ENCODE data around the gene EXD3.
"Not testable (repeated sequence)": the region's sequence is repeated elsewhere in the genome, so short reads cannot be mapped to it uniquely, and the experiment has no call there.

Gene EXD3

DNA sequence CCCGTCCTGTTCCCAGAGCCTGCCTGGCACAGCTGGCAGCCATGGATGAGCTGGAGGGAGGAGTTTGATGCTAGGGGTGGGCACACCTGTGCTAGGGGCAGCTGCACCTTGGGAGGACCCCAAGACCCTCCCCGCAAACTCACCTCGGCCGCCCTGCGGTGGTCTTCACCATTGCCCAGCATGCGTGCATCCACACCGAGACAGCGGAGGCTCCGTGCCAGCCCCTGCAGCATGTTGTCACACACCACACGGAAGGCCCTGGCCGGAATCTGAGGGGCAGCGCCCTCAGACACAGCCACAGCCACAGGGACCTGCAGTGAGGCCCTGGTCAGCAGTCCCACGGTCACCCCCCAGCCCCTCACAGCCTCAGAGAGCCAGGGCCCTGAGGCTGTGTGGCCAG lies 75.0 kb downstream of the EXD3 start:
- H3F3A ChIP-seq (ENCODE audit: insufficient read depth, low read length), result no peaks in the 10 kb centered on the region
- H3K36me3 ChIP-seq (replicated peaks; ENCODE audit: insufficient read depth, low read length), result no peaks in the 10 kb centered on the region

DNA sequence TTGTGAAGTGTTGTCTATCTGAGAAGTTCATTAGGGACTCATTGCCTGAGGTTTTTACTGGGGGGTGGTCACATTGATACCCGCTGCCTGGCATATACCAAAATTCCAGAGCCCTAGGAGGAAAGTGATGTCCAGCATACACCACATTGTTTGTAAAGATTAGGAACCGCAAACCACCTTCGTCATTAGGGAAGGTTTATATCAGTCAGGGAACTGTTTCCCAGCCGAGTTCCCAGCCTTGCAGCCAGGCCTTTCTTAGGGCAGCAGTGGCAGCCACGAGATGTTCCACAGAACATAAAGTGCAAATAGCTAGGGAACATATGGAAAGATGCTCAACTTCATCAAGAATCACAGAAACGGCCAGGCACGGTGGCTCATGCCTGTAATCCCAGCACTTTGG lies 80.5 kb downstream of the EXD3 start:
- TF ChIP-seq EZH2 (optimal IDR thresholded peaks at IDR 0.05; ENCODE audit: low read depth, low read length) (no peak), EZH2phosphoT487 (IDR thresholded peaks at IDR 0.05; ENCODE audit: low read length) (no peak)
- TF ChIP-seq, protein P1, sequence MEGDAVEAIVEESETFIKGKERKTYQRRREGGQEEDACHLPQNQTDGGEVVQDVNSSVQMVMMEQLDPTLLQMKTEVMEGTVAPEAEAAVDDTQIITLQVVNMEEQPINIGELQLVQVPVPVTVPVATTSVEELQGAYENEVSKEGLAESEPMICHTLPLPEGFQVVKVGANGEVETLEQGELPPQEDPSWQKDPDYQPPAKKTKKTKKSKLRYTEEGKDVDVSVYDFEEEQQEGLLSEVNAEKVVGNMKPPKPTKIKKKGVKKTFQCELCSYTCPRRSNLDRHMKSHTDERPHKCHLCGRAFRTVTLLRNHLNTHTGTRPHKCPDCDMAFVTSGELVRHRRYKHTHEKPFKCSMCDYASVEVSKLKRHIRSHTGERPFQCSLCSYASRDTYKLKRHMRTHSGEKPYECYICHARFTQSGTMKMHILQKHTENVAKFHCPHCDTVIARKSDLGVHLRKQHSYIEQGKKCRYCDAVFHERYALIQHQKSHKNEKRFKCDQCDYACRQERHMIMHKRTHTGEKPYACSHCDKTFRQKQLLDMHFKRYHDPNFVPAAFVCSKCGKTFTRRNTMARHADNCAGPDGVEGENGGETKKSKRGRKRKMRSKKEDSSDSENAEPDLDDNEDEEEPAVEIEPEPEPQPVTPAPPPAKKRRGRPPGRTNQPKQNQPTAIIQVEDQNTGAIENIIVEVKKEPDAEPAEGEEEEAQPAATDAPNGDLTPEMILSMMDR (IDR thresholded peaks at IDR 0.05; ENCODE audit: low read length), result no peak
- no peaks in the 10 kb centered on the region for H3K79me2 ChIP-seq (ENCODE audit: low read length)
- no peak overlapping the region for H2AFZ ChIP-seq (ENCODE audit: low read length)
- no peak overlapping the region for H3K27ac ChIP-seq (ENCODE audit: low read length)
- no peak overlapping the region for H3K4me3 ChIP-seq (ENCODE audit: low read length)
- 0 out of 2 replicates have a peak, but pooled peaks cover 4% of the 10 kb centered on the region for H3K4me1 ChIP-seq (ENCODE audit: low read length)
- no peak overlapping the region for H3K4me2 ChIP-seq (ENCODE audit: low read depth, low read length)
- no peak overlapping the region for H3K9ac ChIP-seq (ENCODE audit: low read length)
- H3K9me2 ChIP-seq (replicated peaks; ENCODE audit: insufficient read depth, low read length), result no peaks in the 10 kb centered on the region
- H3K36me3 ChIP-seq (replicated peaks; ENCODE audit: insufficient read depth, low read length), result no peaks in the 10 kb centered on the region
- peaks cover 88% of the 10 kb centered on the region for H3K27me3 ChIP-seq (replicated peaks; ENCODE audit: insufficient read depth, low read length)
- no peak for DNase-seq
- H3K9me3 ChIP-seq (replicated peaks; ENCODE audit: insufficient read depth, low read length), result no peaks in the 10 kb centered on the region
- no peaks in the 10 kb centered on the region for H3F3A ChIP-seq (ENCODE audit: insufficient read depth, low read length)
- no peaks in the 10 kb centered on the region for H4K20me1 ChIP-seq (ENCODE audit: insufficient read depth, low read length)

More for the DNA sequence above, 75.0 kb downstream of the EXD3 start:
- Histone ChIP-seq H3K4me3 (ENCODE audit: low read length) (no peak overlapping the region), H3K27ac (ENCODE audit: low read length) (no peak overlapping the region), H3K4me1 (ENCODE audit: low read length) (no peaks in the 10 kb centered on the region), H3K79me2 (ENCODE audit: low read length) (no peaks in the 10 kb centered on the region), H3K27me3 (replicated peaks; ENCODE audit: insufficient read depth, low read length) (peaks cover 72% of the 10 kb centered on the region), H3K9me2 (replicated peaks; ENCODE audit: insufficient read depth, low read length) (no peaks in the 10 kb centered on the region), H3K9ac (ENCODE audit: low read length) (no peak overlapping the region), H3K4me2 (ENCODE audit: low read depth, low read length) (no peak overlapping the region), H2AFZ (ENCODE audit: low read length) (no peak overlapping the region), H4K20me1 (ENCODE audit: insufficient read depth, low read length) (no peaks in the 10 kb centered on the region), H3K9me3 (replicated peaks; ENCODE audit: insufficient read depth, low read length) (no peaks in the 10 kb centered on the region)
- TF ChIP-seq EZH2 (optimal IDR thresholded peaks at IDR 0.05; ENCODE audit: low read depth, low read length) (no peak), EZH2phosphoT487 (IDR thresholded peaks at IDR 0.05; ENCODE audit: low read length) (no peak)
- TF ChIP-seq, protein P1 (IDR thresholded peaks at IDR 0.05; ENCODE audit: low read length), result no peak
- no peak for DNase-seq

DNA sequence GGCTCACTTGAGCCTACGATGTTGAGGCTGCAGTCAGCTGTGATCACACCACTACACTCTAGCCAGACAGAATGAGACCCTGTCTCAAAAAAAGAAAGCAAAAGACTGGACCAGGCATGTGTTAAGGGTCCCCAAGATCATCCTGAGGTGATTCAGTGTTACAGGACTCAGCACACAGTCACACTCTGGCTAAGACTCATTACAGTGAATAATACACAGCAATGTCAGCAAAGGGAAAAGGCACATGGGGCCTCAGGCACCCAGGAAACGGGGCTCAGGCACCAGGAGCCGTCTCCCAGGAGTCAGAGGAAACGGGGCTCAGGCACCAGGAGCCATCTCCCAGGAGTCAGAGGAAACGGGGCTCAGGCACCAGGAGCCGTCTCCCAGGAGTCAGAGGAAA lies 81.7 kb downstream of the EXD3 start:
- H3K36me3 ChIP-seq (replicated peaks; ENCODE audit: insufficient read depth, low read length), result no peaks in the 10 kb centered on the region
- DNase-seq, result no peak
- peaks cover 88% of the 10 kb centered on the region for H3K27me3 ChIP-seq (replicated peaks; ENCODE audit: insufficient read depth, low read length)
- no peaks in the 10 kb centered on the region for H3K9me2 ChIP-seq (replicated peaks; ENCODE audit: insufficient read depth, low read length)
- H3K79me2 ChIP-seq (ENCODE audit: low read length), result no peaks in the 10 kb centered on the region
- no peak overlapping the region for H3K4me3 ChIP-seq (ENCODE audit: low read length)
- H3K27ac ChIP-seq (ENCODE audit: low read length), result no peak overlapping the region
- H4K20me1 ChIP-seq (ENCODE audit: insufficient read depth, low read length), result no peaks in the 10 kb centered on the region
- H3K9me3 ChIP-seq (replicated peaks; ENCODE audit: insufficient read depth, low read length), result no peaks in the 10 kb centered on the region
- no peaks in the 10 kb centered on the region for H3F3A ChIP-seq (ENCODE audit: insufficient read depth, low read length)
- no peak overlapping the region for H3K4me2 ChIP-seq (ENCODE audit: low read depth, low read length)
- no peak overlapping the region for H3K9ac ChIP-seq (ENCODE audit: low read length)
- H2AFZ ChIP-seq (ENCODE audit: low read length), result no peak overlapping the region
- TF ChIP-seq, protein P1 (IDR thresholded peaks at IDR 0.05; ENCODE audit: low read length), result no peak
- TF ChIP-seq EZH2 (optimal IDR thresholded peaks at IDR 0.05; ENCODE audit: low read depth, low read length) (no peak), EZH2phosphoT487 (IDR thresholded peaks at IDR 0.05; ENCODE audit: low read length) (no peak)
- 0 out of 2 replicates have a peak, but pooled peaks cover 4% of the 10 kb centered on the region for H3K4me1 ChIP-seq (ENCODE audit: low read length)

DNA sequence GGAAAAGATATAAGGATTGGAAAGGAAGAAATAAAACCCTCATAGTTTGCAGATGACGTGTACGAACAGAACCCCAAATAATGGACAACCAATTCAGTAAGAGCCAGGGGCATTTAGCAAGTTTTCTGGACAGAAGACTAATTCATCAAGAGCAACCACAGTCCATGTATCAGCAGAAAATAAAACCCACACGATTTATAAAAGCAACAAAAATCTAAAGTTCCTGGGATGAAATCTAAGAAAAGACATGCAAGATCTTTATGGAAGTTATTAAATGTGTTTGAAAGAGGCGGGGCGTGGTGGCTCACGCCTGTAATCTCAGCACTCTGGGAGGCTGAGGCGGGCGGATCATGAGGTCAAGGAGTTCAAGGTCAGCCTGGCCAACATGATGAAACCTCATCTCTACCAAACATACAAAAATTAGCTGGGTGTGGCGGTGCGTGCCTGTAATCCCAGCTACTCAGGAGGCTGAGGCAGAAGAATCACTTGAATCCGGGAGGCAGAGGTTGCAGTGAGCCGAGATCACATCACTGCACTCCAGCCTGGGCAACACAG lies 83.0 kb downstream of the EXD3 start:
- not testable (repeated sequence) for H3K27ac ChIP-seq (ENCODE audit: low read length); H3K9ac ChIP-seq (ENCODE audit: low read length); H3K9me3 ChIP-seq (replicated peaks; ENCODE audit: insufficient read depth, low read length); H3K4me2 ChIP-seq (ENCODE audit: low read depth, low read length); H3F3A ChIP-seq (ENCODE audit: insufficient read depth, low read length); H3K4me1 ChIP-seq (ENCODE audit: low read length); H3K9me2 ChIP-seq (replicated peaks; ENCODE audit: insufficient read depth, low read length); H2AFZ ChIP-seq (ENCODE audit: low read length); H4K20me1 ChIP-seq (ENCODE audit: insufficient read depth, low read length); DNase-seq; H3K36me3 ChIP-seq (replicated peaks; ENCODE audit: insufficient read depth, low read length); H3K79me2 ChIP-seq (ENCODE audit: low read length); H3K4me3 ChIP-seq (ENCODE audit: low read length)
- peaks cover 88% of the 10 kb centered on the region for H3K27me3 ChIP-seq (replicated peaks; ENCODE audit: insufficient read depth, low read length)
